HUDEP-2 (cell line): Measurements from ENCODE around the gene POLR2L.

Experiments
- DNase-seq, 76 experiments: peaks; one replicate each; lab custom pipeline; 2025; ENCODE audit not compliant: unreplicated experiment in 76 of 76; lab: John Stamatoyannopoulos, UW

The POLR2L gene

DNA sequence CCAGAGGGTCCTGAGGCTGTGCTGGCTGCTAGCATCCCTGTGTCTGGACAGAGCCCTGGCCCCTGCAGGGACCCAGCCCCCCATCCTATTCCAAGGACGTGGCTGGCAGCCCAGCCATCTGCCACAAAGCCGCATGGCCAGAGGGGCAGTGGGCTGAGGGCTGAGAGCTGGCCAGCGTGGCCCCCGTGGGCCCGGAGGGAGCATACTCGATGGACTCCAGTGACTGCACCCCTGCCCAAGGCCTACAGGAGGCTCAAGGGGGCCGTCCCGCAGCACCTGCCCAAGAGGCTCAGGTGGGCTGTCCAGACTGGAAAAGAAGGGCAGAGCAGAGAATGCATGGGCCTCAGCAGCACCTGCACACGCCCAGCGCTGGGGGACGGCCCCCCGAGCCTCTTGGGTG lies 13.5 kb upstream of the POLR2L start:
- no peak for DNase-seq

DNA sequence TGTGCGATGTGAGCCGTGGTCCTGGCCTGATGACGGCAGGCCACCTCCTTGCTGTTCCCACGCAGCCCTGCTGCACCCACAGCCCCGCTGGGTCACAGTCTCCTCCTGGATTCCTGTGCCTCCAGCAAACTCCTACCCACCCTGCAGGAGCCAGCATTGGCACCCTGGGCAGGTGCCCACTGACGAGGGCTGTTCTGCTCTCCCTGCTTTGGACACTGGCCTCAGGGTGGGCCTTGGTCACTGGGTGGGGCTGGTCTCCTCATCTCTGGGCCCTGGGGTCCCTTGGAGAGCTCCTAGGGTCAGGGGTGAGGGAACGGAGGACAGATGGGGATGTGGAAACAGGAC lies 13.0 kb upstream of the POLR2L start:
- no peak for DNase-seq

DNA sequence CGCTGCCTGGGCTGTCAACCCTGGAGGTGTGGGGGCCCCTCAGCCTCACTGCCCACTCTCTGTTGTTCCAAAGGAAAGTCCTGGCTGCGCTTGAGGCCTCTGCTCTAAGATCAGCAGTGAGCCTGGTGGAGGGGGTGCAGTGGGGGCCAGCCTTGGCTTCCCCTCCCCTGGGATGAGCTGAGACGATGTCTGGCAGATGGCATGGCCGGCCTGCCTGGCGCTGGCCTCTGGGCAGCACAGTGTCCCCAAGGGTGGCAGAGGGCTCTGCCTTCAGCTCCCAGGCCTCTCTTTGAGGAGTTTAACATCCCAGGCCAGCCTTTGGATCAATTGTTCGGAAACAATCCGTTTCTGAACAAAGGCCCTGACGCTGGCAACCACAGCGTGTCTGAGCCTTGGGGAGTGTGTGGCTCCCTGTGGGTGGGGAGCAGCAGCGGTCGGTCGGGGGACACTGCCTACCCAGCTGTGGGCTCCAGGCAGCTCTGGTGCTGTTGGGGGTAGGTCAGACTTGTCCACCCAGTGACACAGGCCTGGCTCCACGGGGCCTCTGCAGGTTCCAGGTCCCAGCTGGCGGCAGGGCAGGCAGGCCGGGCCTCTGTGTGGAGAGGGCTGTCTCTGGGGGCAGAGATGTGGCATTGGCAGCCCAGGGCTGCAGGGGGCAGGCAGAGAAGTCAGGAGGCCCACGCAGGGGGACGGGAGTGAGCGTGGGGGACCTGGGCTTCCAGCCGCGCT lies 12.4 kb upstream of the POLR2L start:
- no peak for DNase-seq

DNA sequence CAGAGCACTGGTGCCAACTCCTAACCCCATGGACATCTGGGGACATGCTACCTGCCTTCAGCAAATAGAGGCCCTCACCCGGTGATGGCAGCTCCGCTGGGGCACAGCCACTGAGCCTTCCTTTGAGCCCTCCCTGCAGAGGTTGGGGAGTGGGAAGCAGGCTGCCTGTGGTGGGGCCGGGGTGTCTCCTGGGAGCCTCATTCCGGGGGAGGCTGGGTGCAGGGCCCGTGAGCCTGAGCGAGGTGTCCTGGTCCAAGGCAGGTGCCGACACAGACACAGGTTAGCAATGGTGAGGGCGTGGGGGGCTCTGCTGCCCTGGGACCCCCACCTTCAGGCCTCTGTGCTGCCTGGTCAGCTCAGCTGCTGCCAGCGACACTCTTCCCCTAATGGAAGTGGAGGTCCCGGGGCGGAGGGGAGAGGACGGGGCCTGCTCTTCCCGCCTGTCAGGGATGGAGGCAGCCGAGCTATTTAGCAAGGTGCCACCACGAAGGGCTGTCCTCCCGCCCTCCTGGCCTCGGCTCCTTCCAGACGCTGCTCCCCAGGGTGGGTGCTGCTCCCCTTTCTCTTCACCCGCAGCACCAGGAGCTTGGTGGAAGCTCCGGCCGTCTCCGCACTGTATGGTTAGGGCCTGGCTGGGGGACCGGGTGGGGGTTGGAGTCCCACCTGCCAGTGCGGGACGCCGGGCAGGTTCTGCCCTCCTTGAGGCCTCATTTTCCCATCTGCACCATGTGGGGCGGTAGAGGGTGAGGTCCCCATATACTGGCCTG lies 11.5 kb upstream of the POLR2L start:
- DNase-seq = no peak

DNA sequence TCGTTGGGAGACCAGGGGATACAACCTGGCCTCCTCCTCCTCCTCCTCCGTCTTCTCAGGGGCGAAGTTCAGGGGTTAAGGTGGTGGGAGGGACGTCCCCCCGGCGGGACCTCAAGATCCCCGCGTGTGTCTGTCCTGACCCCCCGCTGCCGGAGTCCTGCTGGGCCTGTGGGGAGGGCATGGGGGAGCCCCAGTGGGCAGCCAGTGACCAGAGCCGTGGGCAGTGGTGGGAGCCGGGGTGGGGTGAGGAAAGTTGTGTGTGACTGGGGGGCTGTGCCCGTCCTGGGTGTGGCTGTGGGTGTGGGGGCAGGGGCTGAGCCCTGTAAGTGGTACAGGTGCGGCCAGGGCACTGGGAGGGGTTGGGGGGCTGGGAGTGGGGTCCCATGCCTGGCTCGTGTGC lies 10.4 kb upstream of the POLR2L start:
- DNase-seq = no peak

DNA sequence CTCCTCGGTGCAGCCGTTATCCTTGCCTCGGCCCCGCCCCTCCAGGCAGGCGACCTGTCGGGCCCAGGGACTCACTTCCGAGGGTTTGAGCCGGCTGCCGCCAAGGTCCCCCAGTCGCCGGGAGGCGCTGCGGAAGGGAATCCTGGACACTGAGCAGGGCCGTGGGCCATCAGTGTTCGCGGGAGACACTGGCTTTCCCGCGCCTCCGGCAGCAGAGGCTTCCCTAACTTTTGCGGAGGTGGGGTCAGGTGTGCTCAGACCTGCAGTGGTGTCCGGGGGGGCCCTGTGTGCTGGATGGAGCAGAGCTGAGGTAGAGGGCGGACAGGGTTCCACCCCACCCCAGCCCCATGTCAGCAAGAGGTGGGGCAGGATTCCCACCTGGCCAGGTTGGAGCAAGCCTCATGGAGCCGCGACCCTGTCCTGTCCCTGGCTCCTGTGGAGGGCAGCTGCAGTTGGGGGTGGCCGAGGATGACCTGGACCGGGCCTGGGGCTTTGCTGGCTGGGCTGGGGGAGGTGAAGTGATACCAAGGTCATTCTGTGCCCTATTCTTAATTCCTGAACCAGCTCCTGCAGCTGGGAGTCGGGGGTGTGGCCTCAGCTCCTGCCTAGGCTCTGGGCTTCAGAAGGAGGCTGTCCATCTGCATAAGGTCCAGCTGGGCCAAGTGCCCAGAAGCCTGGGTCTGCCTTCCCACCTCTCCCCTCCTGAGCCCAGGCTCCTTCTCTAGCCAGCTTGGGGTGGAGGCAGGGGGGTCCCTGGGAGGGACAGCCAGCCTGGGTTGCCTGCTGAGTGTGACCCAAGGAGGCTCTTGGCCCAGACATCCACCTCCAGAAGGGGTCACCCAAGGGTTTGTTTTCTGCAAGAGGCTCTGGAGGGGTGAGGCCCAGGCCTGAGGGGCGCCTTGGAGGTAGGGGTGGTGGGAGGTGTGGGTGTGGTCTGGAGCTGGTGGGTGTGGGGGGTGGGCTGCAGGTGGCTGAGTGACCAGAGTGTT lies 8.7 kb upstream of the POLR2L start:
- peak in 13 of 76 experiments; percentile 2 to 31 (median 20) for DNase-seq

DNA sequence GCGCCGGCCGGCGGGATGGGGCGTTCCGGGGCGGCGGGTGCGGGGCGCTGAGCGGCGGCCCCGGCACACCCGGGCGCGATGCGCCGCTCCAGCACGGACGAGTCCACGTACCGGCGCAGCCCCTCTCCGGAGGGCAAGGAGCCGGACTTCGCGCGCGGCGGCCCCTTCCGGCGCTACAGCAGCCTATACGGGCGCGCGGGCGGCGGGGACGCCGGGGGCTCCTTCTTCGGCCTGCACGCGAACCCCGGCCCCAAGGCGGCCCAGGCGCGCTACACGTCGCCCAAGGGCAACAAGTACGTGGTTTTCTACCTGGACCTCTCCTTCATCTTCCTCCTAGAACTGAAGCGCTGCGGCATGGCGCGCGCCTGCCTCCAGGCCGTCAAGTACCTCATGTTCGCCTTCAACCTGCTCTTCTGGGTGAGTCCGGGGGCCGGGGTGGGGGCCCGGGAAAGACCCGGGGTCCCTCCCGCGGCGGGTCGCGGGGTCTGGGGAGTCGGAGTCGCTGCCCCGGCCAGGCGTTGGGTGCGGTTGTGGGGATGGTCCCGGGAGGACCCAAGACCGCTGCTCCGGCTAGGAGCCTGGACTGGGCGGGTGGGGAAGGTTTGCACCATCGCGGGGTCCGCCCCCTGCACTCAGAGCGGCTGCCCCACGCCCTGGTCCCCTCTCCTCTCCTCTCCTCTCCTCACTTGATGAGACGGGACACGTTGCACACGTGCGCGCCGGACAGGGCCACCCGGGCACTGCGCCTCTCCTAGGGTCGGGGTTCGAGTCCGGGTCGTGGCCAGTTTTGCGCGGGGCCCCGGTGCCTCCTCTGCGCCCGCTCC lies 7.8 kb upstream of the POLR2L start:
- no peak for DNase-seq

DNA sequence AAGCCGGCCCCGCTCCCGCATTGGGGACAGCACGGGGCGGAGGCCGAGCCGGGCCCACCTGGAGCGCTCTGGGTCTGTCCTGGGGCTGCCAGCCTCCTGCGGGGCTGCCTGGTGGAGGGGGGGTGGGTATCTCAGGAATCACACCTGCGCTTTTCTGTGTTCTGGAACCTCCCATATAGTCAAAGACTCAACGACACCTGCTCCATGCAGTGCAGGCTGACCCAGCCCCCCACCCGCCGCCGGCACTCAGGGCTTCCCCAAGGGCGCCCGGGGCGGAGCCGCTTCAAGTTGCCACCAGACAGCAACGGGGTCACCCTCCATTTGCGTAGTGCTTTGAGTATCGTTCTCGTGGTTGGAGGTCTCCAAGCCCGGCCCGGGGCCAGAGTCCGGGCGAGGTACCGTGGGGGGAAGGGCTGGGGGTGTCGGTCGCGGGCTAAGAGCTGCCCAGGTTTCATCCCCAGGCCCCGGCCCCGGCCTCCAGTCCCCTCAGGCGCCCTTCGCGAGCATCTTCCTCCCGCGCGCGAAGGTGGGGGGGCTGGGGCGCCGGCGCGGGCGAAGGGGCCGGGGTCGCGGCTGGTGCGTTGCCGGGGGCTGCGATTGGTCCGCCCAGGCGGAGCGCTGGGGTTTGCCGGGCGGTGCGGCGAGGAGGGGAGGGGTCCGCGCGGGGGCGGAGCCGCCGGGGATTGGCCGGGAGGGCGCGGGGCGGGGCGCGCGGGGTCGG lies 6.9 kb upstream of the POLR2L start:
- DNase-seq = no peak

DNA sequence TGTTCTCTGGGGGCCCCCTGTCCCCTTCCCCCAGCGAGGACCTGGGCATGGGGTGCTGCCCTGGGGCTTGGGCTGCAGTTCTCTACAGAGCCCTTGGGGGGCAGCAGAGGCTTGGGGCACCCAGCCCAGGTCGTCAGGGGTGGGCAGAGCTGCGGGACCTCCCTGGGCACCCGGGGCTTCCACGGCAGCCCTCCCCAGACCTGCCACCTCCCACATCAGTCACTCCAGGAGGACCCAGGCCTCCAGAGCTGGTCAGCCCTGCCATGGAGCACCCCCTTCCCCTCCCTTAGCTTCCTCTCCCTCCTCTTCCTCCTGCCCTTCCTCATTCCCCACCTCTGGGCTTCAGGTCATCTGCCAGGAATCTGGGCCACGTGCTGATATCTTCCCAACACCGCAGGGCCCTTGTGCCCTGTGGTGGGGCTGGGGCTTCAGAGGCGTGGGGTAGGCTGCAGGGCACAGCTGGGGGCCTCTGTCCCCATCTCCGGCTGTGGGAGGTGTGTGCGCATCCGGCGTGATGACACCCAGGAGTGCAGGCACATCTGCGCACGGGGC lies 6.1 kb upstream of the POLR2L start:
- DNase-seq = peak in 28 of 76 experiments; percentile 12 to 59 (median 35)

DNA sequence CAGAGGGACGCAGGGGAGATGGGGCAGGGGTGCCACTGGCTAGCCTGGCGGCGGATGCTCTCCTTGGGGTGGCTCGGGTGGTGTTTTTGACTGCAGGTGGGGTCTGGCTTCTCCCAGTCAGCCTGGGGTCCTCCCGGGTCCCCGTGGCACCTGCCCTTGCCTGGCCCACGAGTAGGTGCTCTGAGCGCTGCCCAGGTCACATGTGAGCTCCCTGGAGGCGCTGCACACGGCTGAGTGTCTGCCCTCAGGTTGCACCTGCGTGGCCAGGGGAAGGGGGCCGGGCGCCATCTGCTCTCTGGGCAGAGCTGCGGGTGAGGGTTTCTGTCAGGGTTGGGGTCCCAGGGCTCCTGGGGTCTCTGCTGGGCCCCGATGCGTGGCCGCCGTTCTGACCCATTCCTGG lies 5.5 kb upstream of the POLR2L start:
- no peak for DNase-seq

DNA sequence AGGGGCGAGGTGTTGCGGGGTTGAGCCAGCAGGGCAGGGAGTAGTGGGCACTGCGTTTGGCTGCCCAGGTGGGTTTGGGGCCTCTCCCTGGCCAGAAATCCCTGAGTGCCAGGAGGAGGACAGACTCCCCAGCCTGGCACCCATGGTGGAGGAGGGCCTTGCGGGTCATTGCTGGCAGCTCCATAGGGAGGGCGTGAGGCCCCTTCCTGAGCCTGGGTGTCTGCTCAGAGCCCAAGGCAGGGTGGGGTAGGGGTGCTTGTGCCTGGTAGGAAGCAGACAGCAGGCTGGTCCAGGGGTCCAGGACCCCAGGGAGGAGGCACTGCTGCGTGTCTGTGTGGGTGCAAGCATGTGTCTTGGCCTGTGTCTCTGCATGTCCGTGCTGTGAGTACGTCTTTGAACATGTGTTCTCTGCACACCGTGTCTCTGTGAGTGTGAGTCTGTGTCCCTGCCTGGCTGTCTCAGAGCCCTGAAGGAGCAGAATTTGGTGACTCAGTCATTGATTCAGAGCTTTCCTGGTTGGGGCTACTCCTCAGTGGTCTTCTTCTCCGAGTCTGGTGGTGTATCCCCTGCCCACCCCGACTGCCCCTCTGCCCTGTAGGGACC lies 4.3 kb upstream of the POLR2L start:
- DNase-seq = no peak

DNA sequence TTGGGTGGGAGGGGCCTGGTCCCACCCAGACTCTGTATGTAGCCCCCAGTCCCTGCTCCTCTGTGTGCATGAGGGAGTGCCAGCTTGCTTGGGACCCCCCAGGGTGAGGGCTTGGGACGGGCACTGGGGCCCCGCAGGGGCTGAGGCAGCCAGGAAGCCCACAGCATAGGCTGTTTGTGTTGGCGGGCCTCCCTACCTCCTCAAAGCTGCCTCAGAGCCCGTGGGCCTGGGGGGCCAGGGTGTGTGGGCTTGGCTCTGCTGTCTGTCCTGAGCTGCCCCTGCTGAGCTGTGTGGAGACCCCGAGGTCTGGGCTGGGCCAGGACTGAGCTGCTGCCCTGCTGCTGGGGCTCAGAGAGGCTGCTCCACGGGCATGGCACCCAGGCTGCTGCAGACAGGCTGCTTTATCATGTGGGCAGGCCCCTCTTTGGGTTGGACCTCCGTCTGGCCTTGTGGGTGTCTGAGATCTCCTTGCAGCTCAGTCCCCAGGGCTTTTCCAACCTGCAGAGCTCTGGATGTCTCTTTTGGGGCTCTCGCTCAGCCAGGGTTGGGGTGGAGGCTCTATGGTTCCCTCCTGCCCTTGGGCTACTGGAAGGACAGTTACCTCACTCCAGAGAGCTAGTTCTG lies 3.7 kb upstream of the POLR2L start:
- peak in 39 of 76 experiments; percentile 7 to 56 (median 38) for DNase-seq

DNA sequence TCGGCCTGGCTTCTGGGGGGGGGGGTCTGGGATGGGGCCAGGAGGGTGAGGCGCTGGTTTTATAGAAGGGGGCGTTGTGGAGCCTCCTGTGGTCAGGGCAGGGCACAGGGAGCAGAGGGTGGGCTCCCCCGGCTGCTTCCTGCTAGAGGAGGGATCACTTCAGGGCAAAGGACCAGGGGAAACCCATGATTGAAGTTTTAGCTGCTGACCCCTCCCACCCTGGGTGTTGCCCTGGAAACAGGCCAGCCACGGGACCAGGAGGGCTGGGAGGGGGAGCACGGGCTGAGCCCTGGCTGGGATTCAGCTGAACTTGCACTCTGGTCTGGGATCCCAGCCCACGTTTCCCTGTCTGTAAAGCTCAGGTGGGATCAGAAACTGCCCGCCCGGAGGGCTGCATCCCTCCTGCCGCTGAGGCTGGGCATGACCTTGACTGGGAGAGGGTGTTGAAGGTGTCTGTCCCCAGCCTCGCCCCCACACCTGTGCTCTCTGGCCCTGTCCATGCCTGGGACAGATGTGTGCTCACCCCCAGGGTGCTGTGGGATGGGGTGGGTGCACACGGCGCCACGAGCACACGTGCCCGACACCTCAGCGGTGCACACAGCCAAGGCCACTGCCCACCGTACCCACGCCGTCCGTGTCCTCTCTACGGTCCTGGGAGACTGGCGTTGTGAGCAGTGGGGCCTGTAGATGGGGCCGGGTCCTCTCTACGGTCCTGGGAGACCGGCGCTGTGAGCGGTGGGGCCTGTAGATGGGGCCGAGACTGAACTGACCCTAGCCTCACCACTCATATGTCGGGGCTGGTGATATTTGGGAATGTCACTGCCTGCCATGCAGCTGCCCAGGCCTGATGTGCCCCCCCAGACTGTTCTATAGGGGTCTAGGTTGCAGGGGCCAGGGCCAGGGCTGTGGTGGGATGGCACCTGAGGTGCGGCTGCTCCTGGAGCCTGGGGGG lies 2.6 kb upstream of the POLR2L start:
- peak in 74 of 76 experiments; percentile 45 to 97 (median 90) for DNase-seq

DNA sequence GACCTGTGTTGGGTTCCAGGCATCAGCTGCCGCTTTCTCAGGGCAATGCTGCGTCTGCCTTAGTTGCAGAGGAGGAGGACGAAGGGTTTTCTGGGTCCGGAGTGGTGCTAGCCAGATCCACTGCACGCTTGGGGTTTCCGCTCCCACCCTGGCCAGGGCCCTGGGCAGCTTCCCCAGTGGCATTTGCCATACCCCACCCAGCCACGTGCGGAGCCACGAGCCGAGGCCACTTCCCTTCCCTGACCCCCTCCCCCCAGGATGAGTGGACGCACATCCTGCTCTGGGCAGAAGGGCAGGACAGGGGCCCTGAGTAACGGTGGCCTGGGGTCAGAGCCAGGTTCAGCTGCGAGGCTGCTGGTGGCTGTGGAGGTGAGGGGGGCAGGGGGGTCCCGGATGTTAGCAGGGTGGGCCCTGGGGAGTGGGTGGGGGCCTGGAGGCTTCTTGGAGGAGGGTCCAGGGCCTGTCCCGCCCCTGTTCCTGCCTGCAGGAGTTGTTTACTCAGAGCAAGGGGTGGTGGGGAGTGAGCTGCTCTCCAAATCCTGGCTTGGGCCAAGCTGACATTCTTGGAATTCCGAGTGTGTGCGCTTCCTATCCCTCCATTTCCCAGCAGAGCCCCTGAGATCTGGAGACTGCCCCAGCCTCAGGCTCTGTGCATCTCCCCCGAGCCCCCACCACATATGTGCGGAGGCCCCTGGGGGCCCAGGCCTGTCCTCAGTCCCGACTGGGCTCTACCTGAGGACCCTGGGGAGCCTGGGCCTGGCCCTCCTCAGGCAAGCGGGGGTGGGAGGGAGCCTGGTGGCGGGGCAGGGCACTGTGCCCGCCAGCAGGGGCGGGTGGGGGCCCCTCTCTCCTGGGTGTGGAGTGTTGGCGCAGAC lies 1.7 kb upstream of the POLR2L start:
- peak in 43 of 76 experiments; percentile 16 to 71 (median 41) for DNase-seq

DNA sequence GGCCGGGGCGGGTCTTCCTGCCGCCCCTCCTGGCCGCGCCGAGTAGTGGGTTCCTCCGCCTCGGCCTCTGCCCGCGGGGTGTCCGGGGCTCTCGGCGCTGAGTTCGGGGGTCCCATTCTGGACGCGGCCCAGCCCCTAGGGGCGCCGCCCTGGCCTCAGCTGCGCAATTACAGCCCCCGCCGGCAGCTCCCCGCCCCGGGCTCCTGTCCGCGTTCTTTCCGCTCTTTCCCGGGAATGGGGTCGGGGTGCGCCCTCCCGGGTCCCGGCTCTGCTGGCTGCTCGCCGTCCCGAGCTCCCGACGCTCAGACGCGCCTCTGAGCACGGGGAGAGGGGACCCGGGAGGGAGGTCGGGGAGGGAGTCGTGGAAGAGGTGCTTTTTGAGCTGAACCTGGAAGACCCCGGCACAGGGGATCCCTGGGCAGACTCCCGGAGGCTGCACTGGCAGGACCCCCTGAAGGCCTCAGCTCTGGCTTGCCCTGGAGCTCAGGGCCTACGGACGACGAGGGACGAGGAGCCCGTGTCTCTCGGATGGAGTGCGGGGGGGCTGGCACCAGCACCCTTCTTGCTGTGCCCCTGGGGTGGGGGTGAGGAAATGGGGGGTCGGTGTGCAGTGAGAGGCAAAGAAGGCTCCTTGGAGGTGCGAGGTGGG lies 881 bp upstream of the POLR2L start:
- DNase-seq = no peak

DNA sequence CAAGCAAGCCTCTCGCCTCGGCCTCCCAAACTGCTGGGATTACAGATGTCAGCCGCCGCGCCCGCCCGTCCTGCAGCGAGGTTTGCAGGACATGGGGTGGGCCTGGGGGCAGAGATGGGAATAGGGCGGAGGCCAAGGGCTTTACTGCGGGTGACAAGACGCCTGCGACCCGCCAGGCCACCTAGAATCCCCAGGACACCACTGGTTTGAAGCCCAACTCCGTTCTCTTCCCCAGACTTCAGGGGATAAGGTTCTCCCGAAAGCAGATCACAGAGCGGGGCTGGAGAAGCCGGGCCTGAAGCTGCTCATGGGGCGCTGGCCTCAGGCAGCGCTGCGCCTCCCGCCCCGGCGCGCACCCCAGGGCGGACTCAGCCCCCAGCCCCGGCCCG lies 354 bp downstream of the POLR2L start:
- no peak for DNase-seq
